Neural cell (in vitro differentiated cells): ENCODE results near the gene PLD5. TPM values are rescaled to one million over a fixed set of nuclear protein-coding genes. Genes with fewer than 3 reads are reported as not detected.

Source experiments
- H2AFZ ChIP-seq: fragments of 200-600, 300-800 bp; sonication (generic), shearing (Covaris generic); 2 replicates; pipeline ENCODE4 v1.6.0; 2014; ENCODE audit warnings: low read depth, mild to moderate bottlenecking, antibody characterized with exemption, low read length, moderate library complexity
- H3F3A ChIP-seq: fragments of 200-600 bp; shearing (Covaris generic); 2 replicates; pipeline ENCODE4 v1.6.1; 2016; ENCODE audit warnings: mild to moderate bottlenecking, moderate library complexity, mixed read lengths, antibody characterized with exemption, low read length; ENCODE audit not compliant: insufficient read depth, poor library complexity, severe bottlenecking
- H3K27ac ChIP-seq: fragments of 200-600, 300-800 bp; sonication (generic), shearing (Covaris generic); 2 replicates; pipeline ENCODE4 v1.5.1; 2014; ENCODE audit warnings: mild to moderate bottlenecking, low read length, moderate library complexity
- H3K27me3 ChIP-seq: fragments of 300-800, 200-600 bp; sonication (generic), shearing (Covaris generic); 2 replicates; pipeline ENCODE4 v1.6.0; 2014; ENCODE audit warnings: mild to moderate bottlenecking, low read depth, low read length, moderate library complexity; ENCODE audit not compliant: insufficient read depth
- H3K36me3 ChIP-seq: fragments of 300-800, 200-600 bp; sonication (generic), shearing (Covaris generic); 2 replicates; pipeline ENCODE4 v1.5.1; 2014; ENCODE audit warnings: mild to moderate bottlenecking, antibody characterized with exemption, low read length, moderate library complexity; ENCODE audit not compliant: insufficient read depth
- H3K4me2 ChIP-seq: fragments of 300-800, 200-600 bp; sonication (generic), shearing (Covaris generic); 2 replicates; pipeline ENCODE4 v1.6.0; 2014; ENCODE audit warnings: mild to moderate bottlenecking, low read length
- H3K4me3 ChIP-seq: fragments of 300-800, 200-600 bp; sonication (generic), shearing (Covaris generic); 2 replicates; pipeline ENCODE4 v1.5.1; 2014; ENCODE audit warnings: mild to moderate bottlenecking, low read length, moderate library complexity
- H3K79me2 ChIP-seq: fragments of 200-600 bp; shearing (Covaris generic); replicated peaks from 2 replicates; pipeline ENCODE4 v1.6.0; 2014; ENCODE audit warnings: mild to moderate bottlenecking, low read length, moderate library complexity; ENCODE audit not compliant: insufficient read depth
- H3K9ac ChIP-seq: fragments of 300-800, 200-600 bp; sonication (generic), shearing (Covaris generic); 2 replicates; pipeline ENCODE4 v1.6.1; 2016; ENCODE audit warnings: mild to moderate bottlenecking, low read length, mixed read lengths
- H3K9me2 ChIP-seq: fragments of 200-600 bp; shearing (Covaris generic); 2 replicates; pipeline ENCODE4 v1.6.1; 2016; ENCODE audit warnings: mild to moderate bottlenecking, low read length, mixed read lengths; ENCODE audit not compliant: insufficient read depth
- H3K9me3 ChIP-seq: fragments of 200-600, 300-800 bp; sonication (generic), shearing (Covaris generic); 2 replicates; pipeline ENCODE4 v1.6.1; 2016; ENCODE audit warnings: mild to moderate bottlenecking, mixed run types, low read length, moderate library complexity, mixed read lengths
- H4K20me1 ChIP-seq: fragments of 200-600 bp; shearing (Covaris generic); 2 replicates; pipeline ENCODE4 v1.6.1; 2016; ENCODE audit warnings: mild to moderate bottlenecking, mixed run types; ENCODE audit not compliant: insufficient read depth
- CTCF ChIP-seq: fragments of 450-650 bp; IDR thresholded peaks from 2 replicates; pipeline ENCODE4 v1.5.1; 2014; ENCODE audit warnings: antibody characterized with exemption, mild to moderate bottlenecking, moderate library complexity; ENCODE audit not compliant: poor library complexity, severe bottlenecking
- EP300 ChIP-seq: fragments of 450-650 bp; conservative IDR thresholded peaks from 2 replicates; pipeline ENCODE4 v1.6.1; 2014; ENCODE audit warnings: antibody characterized with exemption, mild to moderate bottlenecking, moderate library complexity; ENCODE audit not compliant: poor library complexity, severe bottlenecking
- EZH2 ChIP-seq: fragments of 200-600, 300-800 bp; shearing (Covaris generic), sonication (generic); IDR thresholded peaks from 2 replicates; pipeline ENCODE4 v1.6.1; 2014; ENCODE audit warnings: antibody characterized with exemption, low read length, borderline replicate concordance, mild to moderate bottlenecking; ENCODE audit not compliant: insufficient read depth, poor library complexity, severe bottlenecking
- MXI1 ChIP-seq: fragments of 450-650 bp; conservative IDR thresholded peaks from 2 replicates; pipeline ENCODE4 v1.6.1; 2014; ENCODE audit warnings: antibody characterized with exemption, mild to moderate bottlenecking; ENCODE audit not compliant: poor library complexity, severe bottlenecking
- POLR2AphosphoS5 ChIP-seq: IDR thresholded peaks from 2 replicates; pipeline ENCODE4 v1.6.1; 2012
- RAD21 ChIP-seq: fragments of 450-650 bp; conservative IDR thresholded peaks from 2 replicates; pipeline ENCODE4 v1.6.1; 2014; ENCODE audit warnings: antibody characterized with exemption, mild to moderate bottlenecking, moderate library complexity
- REST ChIP-seq: IDR thresholded peaks from 2 replicates; pipeline ENCODE4 v1.6.1; 2012; ENCODE audit warnings: borderline replicate concordance
- SMC3 ChIP-seq: fragments of 450-650 bp; conservative IDR thresholded peaks from 2 replicates; pipeline ENCODE4 v1.6.1; 2014; ENCODE audit warnings: antibody characterized with exemption, mild to moderate bottlenecking, moderate library complexity; ENCODE audit not compliant: poor library complexity
- TAF1 ChIP-seq: IDR thresholded peaks from 2 replicates; pipeline ENCODE4 v1.6.1; 2012; ENCODE audit warnings: low read depth
- polyA minus RNA-seq: library from RNA; depleted of rRNA, polyadenylated mRNA; stranded (reverse); fragments of >200 nt; gene quantifications from 2 replicates; pipeline ENCODE4 v1.2.3, GENCODE V29; 2014
- polyA plus RNA-seq: library from polyadenylated mRNA; depleted of rRNA; stranded (reverse); fragments of >200 nt; gene quantifications from 2 replicates; pipeline ENCODE4 v1.2.3, GENCODE V29; 2014

PLD5 gene
- 0.64 and 0.92 TPM in 2 replicates for polyA plus RNA-seq
- 0.73 and 1.5 TPM in 2 replicates for polyA minus RNA-seq

GRCh38 chr1:242524571-242525359 lies at the start of gene PLD5:
Gene PLD5 (minus strand): TSS chr1:242524697.
- Histone ChIP-seq H3K9me3 (no peaks in the 10 kb centered on the region), H4K20me1 (no peaks in the 10 kb centered on the region), H3K4me3 (peak within 1 kb of the TSS; percentile 83), H3K36me3 (no peaks in the 10 kb centered on the region), H3K27me3 (peaks cover 36% of the 10 kb centered on the region), H3K4me2 (peak within 1 kb of the TSS; percentile 87), H3K27ac (no peak within 1 kb of the TSS), H3K9ac (peak within 1 kb of the TSS; percentile 54), H3K79me2 (no peaks in the 10 kb centered on the region), H3F3A (no peaks in the 10 kb centered on the region), H2AFZ (peak within 1 kb of the TSS; percentile 31), H3K9me2 (no peaks in the 10 kb centered on the region)
- TF ChIP-seq POLR2AphosphoS5 (no peak), CTCF (no peak), EZH2 (no peak), TAF1 (no peak), REST (peak; percentile 13), SMC3 (peak; percentile 46), MXI1 (peak; percentile 57), EP300 (no peak), RAD21 (peak; percentile 25)

GRCh38 chr1:242569867-242570266 lies 45.4 kb upstream of the PLD5 start:
- Histone ChIP-seq H3K27me3 (no peaks in the 10 kb centered on the region), H2AFZ (no peak overlapping the region), H3K4me2 (no peak overlapping the region), H3K9ac (no peak overlapping the region), H3K79me2 (no peaks in the 10 kb centered on the region), H3K27ac (no peak overlapping the region), H3K36me3 (no peaks in the 10 kb centered on the region), H4K20me1 (no peaks in the 10 kb centered on the region), H3K9me3 (no peaks in the 10 kb centered on the region), H3K9me2 (no peaks in the 10 kb centered on the region), H3K4me3 (no peak overlapping the region), H3F3A (no peaks in the 10 kb centered on the region)
- TF ChIP-seq EZH2 (no peak), EP300 (no peak), TAF1 (no peak), CTCF (no peak), MXI1 (no peak), REST (no peak), SMC3 (no peak), RAD21 (no peak), POLR2AphosphoS5 (no peak)
